ENCODE results near the gene SCNN1G.
A peak's percentile ranks its signal among the peaks of the same experiment; 100 is the strongest.
"Not testable (repeated sequence)": the region's sequence is repeated elsewhere in the genome, so short reads cannot be mapped to it uniquely, and the experiment has no call there.

Gene SCNN1G, protein sequence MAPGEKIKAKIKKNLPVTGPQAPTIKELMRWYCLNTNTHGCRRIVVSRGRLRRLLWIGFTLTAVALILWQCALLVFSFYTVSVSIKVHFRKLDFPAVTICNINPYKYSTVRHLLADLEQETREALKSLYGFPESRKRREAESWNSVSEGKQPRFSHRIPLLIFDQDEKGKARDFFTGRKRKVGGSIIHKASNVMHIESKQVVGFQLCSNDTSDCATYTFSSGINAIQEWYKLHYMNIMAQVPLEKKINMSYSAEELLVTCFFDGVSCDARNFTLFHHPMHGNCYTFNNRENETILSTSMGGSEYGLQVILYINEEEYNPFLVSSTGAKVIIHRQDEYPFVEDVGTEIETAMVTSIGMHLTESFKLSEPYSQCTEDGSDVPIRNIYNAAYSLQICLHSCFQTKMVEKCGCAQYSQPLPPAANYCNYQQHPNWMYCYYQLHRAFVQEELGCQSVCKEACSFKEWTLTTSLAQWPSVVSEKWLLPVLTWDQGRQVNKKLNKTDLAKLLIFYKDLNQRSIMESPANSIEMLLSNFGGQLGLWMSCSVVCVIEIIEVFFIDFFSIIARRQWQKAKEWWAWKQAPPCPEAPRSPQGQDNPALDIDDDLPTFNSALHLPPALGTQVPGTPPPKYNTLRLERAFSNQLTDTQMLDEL

DNA sequence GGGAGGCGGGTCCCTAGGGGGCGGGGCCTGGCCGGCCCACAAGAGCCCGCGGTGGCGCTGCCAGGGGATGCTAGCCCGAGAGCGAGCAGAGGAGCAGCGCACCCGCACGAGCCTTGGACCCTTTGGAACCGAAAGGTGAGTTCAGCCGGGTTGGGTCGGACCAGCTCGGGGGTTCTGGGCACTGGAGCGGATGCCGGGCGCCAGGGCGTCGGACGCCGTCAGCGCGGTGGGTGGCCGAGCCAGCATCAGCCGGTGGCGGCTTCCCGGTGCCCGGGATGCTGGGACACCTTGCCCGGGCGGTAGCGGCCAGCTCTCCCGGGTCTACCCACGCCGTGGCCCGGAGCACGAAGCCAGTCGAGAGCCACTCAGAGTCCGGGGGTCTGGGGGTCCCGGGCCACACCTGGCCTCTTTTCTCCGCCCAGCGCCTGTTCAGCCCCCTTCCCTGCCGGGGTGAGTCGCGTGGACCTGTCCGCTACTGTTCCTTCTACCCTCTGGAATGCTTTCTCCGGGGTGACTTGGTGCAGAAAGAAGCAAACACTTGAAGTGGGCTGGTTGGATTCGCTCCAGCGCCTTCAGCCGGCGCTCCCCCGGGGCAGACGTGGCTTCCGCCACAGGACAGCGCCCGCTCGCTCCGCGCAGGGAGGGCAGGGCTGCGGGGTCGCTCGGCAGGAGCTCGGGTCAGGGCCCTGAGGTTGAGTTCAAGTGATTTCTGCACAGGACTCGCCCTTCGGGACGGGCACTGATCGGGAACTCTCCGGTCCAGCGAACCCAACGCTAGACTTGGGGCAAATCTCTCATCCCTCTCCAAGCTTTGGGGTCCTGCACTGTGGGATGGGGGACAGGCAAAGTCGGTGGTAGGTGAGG is at the start of gene SCNN1G:
SCNN1G (plus strand) TSS at position 67 of the 864 bp plus-strand sequence. CDS start 3,527 bp downstream, outside the sequence.
- DNase-seq (ENCODE audit: low spot score) = no peak

DNA sequence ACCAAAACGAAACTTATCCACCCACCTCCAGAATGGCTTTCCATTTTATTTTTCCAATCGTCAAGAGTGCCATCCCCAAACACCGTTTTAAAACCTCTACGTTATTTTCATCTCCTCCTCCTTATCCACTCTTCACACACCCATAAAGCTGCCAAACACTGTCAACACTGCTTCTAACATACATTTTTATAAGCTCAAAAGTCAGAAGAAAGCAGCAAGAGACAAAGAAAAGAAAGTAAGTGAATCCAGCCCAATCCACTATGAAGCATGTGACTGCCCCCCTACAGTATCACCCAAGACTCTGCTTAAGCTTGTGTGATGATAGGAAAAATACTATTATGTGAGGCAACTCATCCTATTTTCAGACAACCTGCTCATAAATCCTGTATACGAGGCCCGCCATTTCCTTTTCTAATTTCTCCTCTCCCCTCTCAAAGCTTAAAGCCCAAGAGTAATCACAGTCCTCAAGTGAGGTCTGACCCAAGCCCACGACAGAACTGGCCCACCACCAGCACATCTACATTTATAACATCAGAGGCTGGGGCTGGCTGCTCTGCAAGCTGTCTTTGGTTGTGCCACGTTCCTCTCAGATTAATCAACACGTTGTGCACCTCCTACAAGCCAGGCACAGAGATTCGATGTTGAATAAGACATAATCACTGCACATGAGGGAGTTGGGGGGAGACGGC is 49.6 kb upstream of the SCNN1G start:
- DNase-seq (ENCODE audit: low spot score) = no peak

DNA sequence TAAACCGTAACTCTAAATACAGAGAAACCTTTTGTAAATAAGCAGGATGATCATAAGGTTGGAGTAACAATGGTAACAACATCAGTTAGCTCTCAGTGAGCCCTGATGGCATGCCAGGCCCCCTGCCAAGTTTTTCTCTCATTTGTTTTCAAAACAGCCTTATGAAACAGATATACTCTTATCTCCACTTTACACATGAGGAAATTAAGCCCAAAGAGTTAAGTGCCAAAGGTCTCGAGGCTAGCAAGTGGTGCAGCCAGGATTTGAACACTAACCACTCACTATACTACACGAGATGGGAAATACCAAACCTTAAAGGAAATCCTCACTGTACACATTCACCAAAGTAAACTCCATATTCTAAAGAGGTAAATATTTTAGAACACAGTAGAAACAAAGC is 48.3 kb upstream of the SCNN1G start:
- no peak for DNase-seq (ENCODE audit: low spot score)

DNA sequence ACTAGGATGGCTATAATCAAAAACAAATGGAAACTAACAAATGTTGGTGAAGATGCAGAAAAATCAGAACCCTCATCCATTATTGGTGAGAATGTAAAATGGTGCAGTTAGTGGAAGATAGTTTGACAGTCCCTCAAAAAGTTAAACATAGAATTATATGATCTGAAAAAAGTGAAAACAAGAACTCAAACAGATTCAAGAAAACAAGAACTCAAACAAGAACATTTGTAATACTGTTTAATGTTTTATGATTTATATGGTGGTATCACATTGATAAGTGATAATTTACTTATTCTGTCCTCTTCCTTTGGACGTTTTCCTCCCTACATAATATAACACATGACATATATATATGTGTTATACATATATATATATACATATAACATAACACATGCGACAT is 45.3 kb upstream of the SCNN1G start:
- DNase-seq (ENCODE audit: low spot score) = no peak

DNA sequence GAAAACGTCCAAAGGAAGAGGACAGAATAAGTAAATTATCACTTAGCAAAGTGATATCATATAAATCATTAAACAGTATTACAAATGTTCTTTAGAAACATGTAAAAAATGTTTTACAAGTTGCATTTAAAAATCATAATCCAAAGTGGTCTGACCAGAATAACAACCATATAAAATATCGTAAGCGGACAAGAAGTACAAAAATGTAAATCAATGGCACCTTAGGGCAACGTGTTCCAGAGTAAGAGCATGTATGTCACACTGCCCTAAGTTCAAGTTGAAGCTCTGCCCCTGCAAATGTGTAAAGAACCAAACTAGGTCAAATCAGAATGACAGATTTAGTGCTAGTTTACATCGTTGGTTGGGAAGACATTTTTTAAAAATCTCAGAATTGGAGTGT is 44.7 kb upstream of the SCNN1G start:
- DNase-seq (ENCODE audit: low spot score) = no peak

DNA sequence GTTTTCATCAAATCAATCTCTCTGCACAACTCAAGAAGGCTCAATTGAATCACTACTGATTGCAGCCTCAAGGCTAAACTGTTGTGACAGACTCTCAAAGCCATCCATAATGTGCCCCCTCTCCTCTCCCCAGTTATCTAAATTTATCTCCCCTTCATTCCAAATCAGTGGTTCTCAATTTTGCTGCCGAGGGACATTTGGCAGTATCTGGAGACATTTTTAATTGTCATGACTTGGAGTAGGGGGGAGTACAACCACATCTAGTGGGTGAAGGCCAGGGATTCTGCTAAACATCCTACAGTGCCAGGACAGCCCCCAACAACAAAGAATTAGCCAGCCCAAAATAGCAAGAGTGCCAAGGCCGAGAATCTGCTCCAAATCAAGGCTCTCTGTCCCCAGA is 42.4 kb upstream of the SCNN1G start:
- no peak for DNase-seq (ENCODE audit: low spot score)

DNA sequence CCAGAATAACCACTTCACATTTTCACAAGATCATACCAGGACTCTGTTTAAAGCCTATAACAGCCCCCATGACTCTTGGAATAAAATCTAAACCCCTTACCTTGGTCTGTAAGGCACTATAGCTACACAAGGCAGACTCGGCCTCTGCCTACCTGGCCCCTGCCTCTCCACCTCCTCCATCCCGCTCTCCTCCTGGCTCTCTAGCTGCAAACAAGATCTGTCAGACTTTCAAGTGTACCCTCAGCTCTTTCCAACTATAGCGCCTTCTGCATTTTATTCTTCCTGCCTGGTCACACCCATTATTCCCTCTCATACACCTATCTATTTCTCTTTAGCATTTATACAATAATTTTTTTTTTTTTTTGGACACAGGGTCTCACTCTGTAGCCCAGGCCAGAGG is 41.5 kb upstream of the SCNN1G start:
- DNase-seq (ENCODE audit: low spot score) = no peak

DNA sequence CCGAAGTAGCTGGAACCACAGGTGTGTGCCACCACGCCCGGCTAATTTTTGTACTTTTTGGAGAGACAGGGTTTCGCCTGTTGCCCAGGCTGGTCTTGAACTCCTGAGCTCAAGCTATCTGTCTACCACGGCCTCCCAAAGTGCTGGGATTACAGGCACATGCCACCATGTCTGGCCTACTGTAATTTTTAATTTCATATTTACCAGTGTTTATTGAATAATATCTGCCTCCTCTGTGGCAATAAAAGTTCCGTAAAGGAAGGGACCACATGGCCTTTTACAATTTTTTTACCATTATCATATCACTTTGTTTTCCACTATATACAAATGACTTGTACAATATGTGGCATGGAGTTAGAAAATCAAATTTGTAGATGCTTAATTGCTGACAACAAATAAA is 41.0 kb upstream of the SCNN1G start:
- no peak for DNase-seq (ENCODE audit: low spot score)

DNA sequence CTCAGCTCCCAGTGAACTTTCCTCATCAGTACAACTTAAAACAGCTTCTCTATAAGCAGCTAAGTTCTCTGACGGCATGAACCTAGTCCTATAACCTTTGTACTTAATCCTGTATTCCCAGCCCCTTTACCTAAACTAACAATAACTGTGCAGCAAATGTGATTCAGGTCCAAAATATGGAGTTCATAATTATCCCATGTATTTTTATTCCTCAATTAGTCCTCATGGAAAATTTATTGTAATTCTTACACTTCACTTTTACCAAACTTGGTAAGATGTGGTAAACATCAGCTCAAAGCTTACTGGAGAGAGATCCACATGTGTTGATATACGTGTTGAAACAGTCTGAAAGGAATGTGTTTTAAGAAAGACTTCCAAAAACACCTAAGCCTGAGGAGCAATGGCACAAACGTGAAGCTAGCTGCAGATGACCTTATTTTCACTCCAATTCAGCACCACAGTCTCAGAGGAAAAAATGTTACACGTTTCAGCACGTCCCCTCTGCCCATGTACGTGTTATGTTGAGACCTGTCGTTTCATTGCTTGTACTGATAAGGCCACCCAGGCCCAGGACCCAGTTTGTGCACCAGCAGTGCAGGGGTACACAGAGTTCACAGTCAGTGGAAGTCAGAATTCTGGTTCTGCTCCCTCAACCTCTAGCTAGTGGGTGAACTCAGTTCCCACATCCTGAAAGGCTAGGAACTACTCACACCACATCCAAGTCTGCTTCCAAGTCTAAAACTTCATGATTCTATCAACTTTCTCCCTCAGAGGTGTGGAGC is 40.4 kb upstream of the SCNN1G start:
- no peak for DNase-seq (ENCODE audit: low spot score)

DNA sequence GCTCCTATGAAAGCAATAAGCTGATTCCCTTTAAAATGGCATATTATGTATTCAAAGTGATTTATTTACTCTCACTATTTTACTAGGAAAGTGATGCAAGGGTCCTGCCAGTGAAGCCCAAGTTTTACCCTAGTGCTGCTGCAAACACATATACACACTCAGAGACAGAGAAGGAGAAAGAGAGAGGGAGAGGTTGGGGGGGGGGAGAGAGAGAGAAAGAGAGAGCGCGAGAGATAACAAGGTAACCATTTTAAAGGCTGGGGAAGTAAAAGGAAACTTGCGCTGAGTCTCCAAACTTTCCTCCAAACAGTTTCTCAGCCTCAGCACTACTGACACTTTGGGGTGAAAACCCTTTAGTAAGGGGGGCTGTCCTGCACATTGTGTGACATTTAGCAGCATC is 39.2 kb upstream of the SCNN1G start:
- no peak for DNase-seq (ENCODE audit: low spot score)

DNA sequence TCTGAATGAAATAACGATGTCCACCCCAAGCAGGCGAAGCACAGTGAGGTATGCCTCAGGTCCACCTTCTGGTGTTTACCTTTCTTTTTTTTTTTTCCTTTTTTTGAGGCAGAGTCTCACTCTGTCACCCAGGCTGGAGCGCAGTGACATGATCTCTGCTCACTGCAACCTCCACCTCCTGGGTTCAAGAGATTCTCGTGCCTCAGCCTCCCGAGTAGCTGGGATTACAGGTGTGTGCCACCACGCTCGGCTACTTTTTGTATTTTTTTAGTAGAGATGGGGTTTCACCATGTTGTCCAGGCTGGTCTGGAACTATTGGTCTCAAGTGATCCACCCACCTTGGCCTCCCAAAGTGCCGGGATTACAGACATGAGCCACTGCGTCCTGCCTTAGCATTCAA is 38.2 kb upstream of the SCNN1G start:
- not testable (repeated sequence) for DNase-seq (ENCODE audit: low spot score)

DNA sequence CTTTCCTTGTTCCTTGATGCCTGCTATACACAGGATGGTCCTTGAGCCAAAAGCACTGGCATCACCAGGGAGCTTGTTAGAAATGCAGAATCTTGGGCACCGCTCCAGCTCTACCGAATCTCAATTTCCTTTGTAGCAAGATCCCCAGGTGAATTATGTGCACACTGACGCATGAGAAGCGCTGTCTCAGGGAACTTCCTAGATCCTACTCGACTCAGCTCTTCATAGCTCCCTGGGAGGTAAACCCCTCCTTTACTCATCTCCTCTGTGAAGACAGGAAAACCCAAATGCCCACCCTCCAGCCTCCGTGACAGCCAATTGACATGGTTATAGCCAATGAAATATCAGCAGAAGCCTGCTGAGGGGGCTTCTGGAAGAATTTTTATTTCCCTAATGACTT is 37.4 kb upstream of the SCNN1G start:
- DNase-seq (ENCODE audit: low spot score) = no peak

DNA sequence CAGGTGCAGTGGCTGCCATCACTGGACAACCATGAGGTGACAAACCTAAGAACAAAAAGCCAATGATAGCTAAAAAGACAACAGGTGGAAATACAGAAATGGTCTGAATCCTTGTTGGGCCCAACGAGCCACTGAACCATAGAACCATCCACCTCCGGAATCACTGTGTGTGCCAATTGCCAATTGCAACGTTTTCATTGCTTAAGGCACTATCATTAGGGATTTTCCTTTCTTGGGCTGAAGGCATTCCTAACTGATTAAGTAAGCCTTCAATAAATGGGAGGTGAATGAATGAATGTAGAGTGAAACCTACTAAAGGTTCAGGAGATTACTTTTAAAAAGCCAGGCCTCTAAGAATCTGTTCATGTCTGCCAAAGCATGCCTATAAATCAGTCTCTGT is 36.9 kb upstream of the SCNN1G start:
- peak; percentile 8 for DNase-seq (ENCODE audit: low spot score)

DNA sequence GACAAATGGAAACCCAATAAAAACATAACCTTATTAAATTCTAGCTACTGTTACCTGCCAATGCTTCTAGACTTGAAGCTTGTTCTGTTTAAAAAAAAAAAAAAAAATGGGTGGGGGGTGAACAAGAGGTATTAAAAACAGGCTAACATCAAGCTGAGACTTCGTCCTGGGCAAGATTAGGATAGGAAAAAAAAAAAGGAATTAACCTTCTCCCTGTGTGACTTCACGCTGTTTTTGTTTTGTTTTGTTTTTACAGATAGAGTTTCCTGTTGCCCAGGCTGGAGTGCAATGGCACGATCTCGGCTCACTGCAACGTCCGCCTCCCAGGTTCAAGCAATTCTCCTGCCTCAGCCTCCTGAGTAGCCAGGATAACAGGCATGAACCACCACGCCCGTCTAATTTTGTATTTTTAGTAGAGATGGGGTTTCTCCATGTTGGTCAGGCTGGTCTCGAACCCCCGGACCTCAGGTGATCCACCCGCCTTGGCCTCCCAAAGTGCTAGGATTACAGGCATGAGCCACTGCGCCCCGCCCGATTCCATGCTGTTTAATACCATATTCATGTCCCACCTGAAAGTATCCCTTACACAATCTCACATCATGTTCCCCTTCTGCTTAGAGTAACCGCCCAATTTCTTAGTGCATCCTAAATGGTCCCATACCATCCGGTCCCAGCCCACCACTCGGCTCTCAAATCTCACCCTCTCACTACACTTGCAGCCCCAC is 35.5 kb upstream of the SCNN1G start:
- DNase-seq (ENCODE audit: low spot score) = no peak

DNA sequence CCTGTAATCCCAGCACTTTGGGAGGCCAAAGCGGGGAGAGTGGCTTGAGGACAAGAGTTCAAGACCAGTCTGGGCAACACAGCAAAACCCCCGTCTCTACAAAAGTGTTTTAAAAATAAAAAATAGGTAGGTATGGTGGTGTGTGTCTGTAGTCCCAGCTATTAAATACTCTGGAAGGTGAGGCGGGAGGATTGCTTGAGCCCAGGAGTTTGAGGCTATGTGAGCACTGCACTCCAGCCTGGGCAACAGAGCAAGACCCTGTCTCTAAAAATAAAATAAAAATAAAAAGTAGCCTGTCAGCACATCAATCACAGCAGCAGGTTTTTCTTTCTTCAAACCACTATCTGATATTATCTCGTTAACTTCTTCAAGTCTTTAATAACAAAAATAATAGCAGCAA is 34.9 kb upstream of the SCNN1G start:
- DNase-seq (ENCODE audit: low spot score) = no peak

DNA sequence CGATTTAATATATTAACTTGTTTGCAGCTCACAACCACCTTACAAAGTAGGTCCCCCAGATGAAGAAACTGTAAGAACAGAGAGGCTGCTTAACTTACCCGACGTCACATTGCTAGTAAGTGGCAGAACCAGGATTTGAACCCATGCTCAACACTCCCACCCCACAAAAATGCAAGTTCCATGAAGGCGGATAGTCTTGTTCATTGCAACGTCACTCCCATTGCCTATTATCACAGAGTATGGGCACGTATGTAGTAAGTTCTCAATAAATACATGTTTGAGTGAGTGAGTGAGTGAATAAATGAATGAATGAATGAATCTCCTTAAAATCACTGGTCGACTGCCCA is 34.4 kb upstream of the SCNN1G start:
- peak; percentile 12 for DNase-seq (ENCODE audit: low spot score)

DNA sequence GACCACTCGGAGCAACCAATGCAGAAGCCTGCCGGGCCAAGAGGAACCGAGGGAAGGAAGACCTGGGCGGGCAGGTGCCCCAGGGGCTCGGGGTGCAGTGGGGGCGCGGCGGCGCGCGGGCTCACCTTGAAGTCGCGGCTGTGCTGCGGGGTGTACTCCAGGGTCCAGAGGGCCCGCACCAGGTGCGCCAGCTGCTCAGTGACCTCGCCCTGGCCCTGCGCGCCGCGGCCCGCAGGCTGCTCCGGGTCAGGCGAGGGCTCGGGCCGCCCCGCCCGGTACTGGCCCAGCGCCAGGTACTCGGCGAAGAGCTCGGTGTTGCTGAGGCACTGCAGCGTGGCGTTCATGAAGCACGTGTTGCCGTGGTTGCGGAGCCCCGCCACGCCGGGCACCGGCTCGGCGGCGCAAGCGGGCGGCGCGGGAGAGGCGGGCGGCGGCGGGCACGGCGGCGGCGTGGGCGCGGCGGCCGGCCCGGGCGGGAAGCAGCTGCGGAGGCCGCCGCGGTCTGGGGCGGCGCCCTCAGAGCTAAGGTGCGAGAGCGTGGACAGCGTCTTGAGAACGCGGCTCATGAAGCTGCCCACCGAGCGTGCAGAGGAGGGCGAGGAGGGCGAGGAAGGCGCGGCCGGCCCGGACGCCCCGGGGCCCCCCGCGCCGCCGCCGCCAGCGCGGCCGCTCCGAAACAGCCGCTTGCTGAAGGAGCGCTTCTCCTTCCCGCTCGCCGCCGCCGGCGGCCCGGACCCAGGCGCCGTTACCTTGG is 33.9 kb upstream of the SCNN1G start:
- peak; percentile 34 for DNase-seq (ENCODE audit: low spot score)

DNA sequence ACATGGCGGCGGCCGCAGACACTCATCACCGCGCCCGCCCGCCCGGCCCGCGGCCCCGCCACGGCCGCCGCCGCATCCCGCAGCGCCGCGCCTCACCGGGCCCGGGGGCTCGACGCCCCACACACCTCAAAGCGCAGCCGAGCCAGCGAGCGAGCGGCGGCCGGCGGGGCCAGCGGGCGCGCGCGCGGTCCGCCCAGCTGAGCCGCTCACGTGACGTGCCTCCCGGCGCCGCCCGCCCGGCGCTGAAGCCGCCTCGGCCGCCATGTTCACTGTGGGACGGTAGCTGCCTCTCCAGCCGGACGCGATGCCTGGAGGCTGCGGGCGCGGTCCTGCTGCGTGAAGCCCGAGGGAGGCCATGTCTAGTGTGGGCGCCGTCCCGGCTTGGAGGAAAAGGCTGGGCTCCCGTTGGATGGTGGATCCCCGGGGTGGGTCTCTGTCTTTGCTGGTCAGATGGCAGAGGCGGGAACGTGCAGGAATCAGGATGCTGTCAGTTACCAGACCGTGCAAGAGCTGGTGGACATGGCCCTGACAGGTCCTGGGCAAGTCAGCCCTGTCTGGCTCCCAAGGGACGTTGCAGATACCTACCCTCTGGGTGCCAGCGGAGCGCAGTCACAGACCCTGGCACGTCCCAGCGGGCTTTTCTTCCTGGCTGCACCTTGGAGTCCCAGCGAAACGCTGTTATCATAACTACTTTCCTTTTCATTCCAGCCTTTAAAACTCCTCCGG is 33.1 kb upstream of the SCNN1G start, which contains the start of gene USP31:
USP31 (minus strand) TSS at position 186 of the 726 bp plus-strand sequence; CDS start at position 4, 182 bp downstream.
- peak; percentile 93 for DNase-seq (ENCODE audit: low spot score)

DNA sequence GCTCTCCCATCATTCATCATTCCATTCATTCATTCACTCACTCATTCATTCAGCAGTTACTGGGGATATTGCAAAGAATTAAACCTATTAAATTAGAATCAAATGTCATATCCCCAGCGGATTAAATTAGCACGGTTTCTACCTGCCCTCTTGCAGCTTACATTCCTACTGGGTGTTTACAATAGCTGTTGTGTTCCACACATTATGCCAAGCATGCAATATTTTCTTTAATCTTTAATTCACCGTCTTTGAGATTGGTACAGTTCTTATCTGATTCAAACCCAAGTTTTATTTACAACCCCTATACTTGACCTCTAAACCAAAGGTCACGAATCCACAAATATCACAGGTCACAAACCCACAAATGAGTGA is 32.6 kb upstream of the SCNN1G start:
- no peak for DNase-seq (ENCODE audit: low spot score)
